WI38 (cell line): ENCODE measurements around the gene CXXC5.

Experiments
- H3K4me3 ChIP-seq: 2 replicates; pipeline ENCODE4 v1.5.1; 2011; ENCODE audit warnings: low read depth, mild to moderate bottlenecking, control low read depth, low read length
- TF ChIP-seq, protein P1 (sequence below): IDR thresholded peaks from 2 replicates; pipeline ENCODE4 v1.5.1; 2012; ENCODE audit warnings: low read depth, mild to moderate bottlenecking, control low read depth, low read length

Gene CXXC5

DNA sequence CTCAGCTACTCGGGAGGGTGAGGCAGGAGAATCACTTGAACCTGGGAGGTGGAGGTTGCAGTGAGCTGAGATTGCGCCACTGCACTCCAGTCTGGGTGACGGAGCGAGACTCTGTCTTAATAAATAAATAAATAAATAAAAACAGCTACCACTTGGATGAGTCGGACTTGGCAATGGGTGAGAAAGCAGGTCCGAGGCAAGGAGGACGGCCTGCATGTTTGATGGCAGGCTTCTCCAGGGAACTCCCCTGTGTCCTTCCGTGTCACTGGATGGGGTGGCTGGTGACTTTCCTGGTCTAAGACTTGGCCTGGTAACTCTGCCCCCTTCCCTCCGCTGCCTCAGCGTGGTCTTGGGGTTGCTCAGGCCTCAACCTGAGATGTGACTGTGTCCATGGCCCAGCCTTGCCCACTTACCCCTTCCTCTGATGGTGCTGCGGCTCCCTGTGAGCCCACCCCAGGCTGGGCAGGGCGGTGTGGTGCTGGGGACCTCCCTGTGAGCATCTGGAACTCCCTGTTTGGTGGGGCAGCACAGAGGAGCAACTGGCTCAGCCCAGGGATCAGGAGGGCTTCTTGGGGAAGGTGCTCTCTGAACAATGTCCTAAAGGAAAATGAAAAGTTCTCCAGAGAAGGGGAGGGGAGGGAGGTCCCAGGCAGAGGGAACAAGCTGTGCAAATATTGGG is 85.0 kb downstream of the CXXC5 start:
- no peak overlapping the region for H3K4me3 ChIP-seq
- TF ChIP-seq, protein P1, sequence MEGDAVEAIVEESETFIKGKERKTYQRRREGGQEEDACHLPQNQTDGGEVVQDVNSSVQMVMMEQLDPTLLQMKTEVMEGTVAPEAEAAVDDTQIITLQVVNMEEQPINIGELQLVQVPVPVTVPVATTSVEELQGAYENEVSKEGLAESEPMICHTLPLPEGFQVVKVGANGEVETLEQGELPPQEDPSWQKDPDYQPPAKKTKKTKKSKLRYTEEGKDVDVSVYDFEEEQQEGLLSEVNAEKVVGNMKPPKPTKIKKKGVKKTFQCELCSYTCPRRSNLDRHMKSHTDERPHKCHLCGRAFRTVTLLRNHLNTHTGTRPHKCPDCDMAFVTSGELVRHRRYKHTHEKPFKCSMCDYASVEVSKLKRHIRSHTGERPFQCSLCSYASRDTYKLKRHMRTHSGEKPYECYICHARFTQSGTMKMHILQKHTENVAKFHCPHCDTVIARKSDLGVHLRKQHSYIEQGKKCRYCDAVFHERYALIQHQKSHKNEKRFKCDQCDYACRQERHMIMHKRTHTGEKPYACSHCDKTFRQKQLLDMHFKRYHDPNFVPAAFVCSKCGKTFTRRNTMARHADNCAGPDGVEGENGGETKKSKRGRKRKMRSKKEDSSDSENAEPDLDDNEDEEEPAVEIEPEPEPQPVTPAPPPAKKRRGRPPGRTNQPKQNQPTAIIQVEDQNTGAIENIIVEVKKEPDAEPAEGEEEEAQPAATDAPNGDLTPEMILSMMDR: no peak
